GM10248 (cell line): ENCODE measurements around the gene RILP.
A peak's percentile ranks its signal among the peaks of the same experiment; 100 is the strongest.

ENCODE experiments used
- CTCF ChIA-PET: fragments of 300-600 bp; sonication (Branson Sonifier 250); formaldehyde crosslinking; extraction: SDS; loops from one replicate; lab custom pipeline; 2021; ENCODE audit warnings: antibody characterized with exemption; lab: Yijun Ruan, JAX
- POLR2A ChIA-PET: fragments of 350-650 bp; sonication (Branson Sonifier 250); formaldehyde crosslinking; extraction: SDS; loops from one replicate; lab custom pipeline; 2020; ENCODE audit warnings: antibody characterized with exemption; lab: Yijun Ruan, JAX
- DNase-seq: peaks from one replicate; pipeline ENCODE4 v3.0.0; 2012; ENCODE audit errors: extremely low spot score
- TF ChIP-seq, protein P1 (sequence below): IDR thresholded peaks from 2 replicates; pipeline ENCODE4 v1.5.1; 2012; ENCODE audit warnings: mild to moderate bottlenecking, low read depth; ENCODE audit errors: extremely low read depth, missing control alignments, control extremely low read depth

Gene RILP

DNA sequence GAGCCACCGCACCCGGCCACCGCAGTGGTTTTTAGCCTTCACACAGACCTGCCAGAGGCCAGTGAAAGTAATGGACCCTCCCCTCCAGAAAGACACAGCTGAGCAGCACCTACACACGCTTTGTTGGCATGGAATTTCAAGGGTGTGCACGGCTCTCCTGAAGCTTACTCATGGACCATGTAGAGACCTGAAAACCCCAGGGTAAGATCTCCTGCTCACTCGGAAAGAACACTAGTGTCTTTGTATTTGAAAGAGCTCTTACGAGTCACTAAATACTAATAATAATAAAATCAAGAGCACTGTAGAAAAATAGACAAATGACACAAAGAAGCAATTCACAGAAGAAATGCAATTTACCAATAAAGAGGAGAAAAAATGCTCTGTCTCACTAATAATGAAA, 41.0 kb downstream of the RILP start:
- ChIA-PET CTCF (interaction anchor here (1.3 to 4.0 kb wide), 4 partner anchors 11 to 35 kb away, joined by 3 to 34 read pairs (median 12); partner anchors contain the start of gene SLC43A2), POLR2A (no interaction called here)
- no peak for DNase-seq
- TF ChIP-seq, protein P1, sequence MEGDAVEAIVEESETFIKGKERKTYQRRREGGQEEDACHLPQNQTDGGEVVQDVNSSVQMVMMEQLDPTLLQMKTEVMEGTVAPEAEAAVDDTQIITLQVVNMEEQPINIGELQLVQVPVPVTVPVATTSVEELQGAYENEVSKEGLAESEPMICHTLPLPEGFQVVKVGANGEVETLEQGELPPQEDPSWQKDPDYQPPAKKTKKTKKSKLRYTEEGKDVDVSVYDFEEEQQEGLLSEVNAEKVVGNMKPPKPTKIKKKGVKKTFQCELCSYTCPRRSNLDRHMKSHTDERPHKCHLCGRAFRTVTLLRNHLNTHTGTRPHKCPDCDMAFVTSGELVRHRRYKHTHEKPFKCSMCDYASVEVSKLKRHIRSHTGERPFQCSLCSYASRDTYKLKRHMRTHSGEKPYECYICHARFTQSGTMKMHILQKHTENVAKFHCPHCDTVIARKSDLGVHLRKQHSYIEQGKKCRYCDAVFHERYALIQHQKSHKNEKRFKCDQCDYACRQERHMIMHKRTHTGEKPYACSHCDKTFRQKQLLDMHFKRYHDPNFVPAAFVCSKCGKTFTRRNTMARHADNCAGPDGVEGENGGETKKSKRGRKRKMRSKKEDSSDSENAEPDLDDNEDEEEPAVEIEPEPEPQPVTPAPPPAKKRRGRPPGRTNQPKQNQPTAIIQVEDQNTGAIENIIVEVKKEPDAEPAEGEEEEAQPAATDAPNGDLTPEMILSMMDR = no peak

DNA sequence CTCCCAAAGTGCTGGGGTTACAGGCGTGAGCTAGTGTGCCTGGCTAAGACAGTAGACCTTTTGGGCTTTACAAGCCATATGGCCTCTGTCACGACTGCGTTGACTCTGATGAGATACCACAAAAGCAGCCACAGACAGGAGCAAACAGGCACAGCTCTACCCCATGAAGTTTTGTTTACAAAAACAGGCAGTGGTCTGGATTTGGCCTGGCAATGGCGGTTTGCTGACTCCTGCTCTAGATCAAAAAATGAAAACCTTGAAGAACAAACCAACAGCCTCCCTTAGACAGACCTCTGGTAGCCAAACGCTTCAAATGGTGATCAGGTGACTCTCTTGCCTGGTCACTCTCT, 41.7 kb downstream of the RILP start:
- DNase-seq = no peak
- POLR2A ChIA-PET = interaction anchor here (0.7 to 1.3 kb wide), 4 partner anchors 19 to 91 kb away, joined by 3 to 9 read pairs (median 4); partner anchors contain the start of gene INPP5K
- TF ChIP-seq, protein P1 = no peak
- CTCF ChIA-PET = interaction anchor here (0.9 to 4.0 kb wide), 10 partner anchors 10 to 40 kb away, joined by 3 to 34 read pairs (median 4); partner anchors contain the start of gene SLC43A2

DNA sequence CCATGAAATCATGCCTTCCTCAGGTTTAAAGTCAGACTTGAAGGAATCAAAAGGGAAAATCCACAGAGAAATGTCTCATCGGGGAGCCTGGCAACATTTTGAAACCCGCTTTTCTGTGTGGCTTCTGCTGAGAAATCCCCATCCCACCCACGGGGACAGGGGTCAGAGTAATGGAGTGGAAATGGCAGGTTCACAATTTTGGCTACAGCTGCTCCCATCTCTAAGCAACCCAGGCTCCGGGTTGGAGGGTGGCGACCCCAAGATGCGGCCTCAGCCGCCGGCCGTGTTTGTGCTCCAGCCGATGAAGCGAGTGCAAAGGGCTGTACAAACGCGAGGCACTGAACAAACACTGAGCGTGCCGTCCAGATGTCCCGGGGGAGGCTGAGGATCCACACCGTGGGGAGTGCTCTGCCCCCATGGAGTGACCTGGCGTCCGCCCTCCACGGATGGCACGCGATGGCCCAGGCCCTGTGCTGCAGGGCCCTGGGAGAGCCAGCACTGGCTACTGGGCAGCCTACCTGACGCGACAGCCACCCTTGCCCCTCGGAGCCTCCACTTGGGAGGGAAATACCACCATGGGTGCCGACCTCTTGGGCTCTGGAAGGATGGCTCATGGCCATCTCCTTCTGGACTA, 43.2 kb downstream of the RILP start:
- POLR2A ChIA-PET = interaction anchor here (1.3 kb wide), 1 partner anchor 32 kb away, joined by 3 read pairs; no protein-coding TSS in a partner anchor
- DNase-seq = peak; percentile 30
- TF ChIP-seq, protein P1 = no peak
- CTCF ChIA-PET = interaction anchor here (0.9 to 4.0 kb wide), 8 partner anchors 13 to 42 kb away, joined by 3 to 34 read pairs (median 12); partner anchors contain the start of gene SLC43A2

DNA sequence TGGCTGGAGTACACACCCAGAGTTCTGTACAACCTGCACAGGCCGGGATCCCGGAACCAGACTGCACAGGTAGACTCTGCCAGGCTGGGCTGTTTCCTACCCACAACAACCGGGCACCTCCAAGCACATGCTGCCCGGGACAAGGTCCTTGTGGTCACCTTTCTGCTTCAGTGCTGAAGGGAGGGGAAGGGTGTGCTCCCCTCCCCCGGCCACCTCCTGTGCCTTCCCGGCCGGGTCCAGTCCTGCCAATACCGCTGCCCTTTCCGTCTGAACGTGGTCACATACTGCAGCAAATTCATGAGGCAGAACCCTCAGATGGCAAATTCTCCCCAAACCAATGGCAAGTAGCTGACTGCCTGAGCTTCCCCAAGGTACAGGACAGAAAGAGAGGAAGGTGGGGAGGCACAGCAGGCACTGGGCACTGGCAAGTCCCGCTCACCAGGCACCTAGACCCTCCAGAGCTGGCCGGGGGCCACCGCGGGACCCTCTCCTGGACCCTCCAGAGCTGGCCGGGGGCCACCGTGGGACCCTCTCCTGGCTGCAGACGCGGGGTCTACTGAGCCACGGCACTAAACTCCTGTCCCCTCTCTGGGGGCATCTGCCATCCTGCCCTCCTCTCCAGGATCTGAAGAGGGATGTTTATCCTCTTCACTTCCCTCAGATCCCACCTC, 43.9 kb downstream of the RILP start:
- TF ChIP-seq, protein P1 = no peak
- ChIA-PET POLR2A (interaction anchor here (0.7 kb wide), 1 partner anchor 9 kb away, joined by 3 read pairs; no protein-coding TSS in a partner anchor), CTCF (interaction anchor here (2.6 to 4.0 kb wide), 4 partner anchors 14 to 43 kb away, joined by 9 to 34 read pairs (median 18); partner anchors contain the start of gene SLC43A2)
- DNase-seq = no peak

DNA sequence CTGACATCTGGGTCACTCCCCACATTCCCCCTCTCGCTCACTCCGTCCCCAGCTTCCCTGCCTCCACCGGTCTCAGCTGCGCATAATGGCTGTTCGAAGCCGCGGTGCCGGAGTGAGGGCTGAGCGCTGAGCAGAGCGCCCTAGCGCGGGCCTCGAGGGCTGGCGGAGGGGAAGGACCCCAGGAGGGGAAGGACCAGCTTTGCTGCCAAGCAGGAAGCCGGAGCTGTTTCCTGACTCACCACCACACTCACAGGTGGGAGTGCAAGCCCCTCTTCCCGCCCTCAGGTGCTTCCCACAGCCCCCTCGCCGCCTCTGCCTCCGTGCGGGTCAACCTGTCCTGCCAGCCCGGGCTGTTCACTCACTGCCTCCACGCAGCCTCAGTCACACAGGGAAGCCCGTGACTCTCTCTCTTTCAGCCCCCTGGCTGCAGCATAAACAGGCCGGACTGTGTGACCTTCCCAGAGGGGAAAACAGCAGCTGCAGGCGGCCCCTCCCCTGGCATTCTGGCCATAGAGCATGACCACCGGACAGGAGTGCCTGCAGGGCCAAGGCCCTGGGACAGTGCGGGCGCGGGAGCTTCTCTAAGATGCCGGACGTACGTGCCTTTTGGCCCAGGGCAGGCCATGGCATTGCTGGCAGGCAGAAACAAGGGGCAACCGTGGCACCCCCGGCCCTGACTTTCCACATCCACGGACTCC, 44.7 kb downstream of the RILP start:
- TF ChIP-seq, protein P1 = no peak
- no peak for DNase-seq
- CTCF ChIA-PET = interaction anchor here (0.8 to 4.0 kb wide), 7 partner anchors 11 to 50 kb away, joined by 3 to 34 read pairs (median 11); partner anchors contain the start of gene SLC43A2
- POLR2A ChIA-PET = interaction anchor here (0.7 kb wide), 1 partner anchor 8 kb away, joined by 3 read pairs; no protein-coding TSS in a partner anchor

DNA sequence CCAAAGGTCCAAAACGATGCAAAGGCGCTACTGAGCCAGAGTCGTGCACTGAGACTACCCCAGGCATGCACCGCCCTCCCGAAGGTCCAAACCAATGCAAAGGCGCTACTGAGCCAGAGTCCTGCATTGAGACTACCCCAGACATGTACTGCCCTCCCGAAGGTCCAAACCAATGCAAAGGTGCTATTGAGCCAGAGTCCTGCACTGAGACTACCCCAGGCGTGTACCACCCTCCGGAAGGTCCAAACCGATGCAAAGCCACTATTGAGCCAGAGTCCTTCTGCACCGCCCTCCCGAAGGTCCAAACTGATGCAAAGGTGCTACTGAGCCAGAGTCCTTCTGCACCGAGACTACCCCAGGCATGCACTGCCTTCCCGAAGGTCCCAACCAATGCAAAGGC, 48.1 kb downstream of the RILP start:
- TF ChIP-seq, protein P1 = no peak
- no peak for DNase-seq
- CTCF ChIA-PET = no interaction called here
- POLR2A ChIA-PET = no interaction called here
